OCI-LY3 (cell line): Measurements from ENCODE around the gene EFS.

Experiments
- EZH2phosphoT487 ChIP-seq: fragments of 200-600 bp; shearing (Covaris generic); IDR thresholded peaks from 2 replicates; pipeline ENCODE4 v1.6.1; 2018; ENCODE audit warnings: antibody characterized with exemption, mixed run types, low read depth
- TF ChIP-seq, protein P1 (sequence below): fragments of 200-600, 300-600 bp; sonication (generic); IDR thresholded peaks from 2 replicates; pipeline ENCODE4 v1.5.1; 2014; ENCODE audit warnings: antibody characterized with exemption, low read length, low read depth

DNA sequence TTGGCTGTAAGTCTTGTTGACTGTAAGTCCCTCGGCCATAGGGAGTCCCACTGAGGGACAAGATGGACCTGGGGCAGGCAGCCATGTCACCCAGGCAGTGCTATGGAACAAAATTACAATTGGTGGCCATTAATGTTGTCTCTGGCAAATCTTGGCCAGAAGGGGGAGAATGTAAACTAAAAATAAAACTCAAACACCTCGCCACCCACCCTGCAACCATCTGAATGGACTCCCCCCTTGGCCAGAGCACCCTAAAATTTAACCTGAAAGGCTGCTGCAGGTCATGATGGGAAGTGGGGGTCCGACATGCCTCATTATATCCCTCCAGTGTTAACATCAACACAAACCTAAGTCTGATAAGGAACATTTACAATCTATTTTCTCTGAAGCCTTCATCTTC is 20.5 kb downstream of the EFS start:
- TF ChIP-seq, protein P1, sequence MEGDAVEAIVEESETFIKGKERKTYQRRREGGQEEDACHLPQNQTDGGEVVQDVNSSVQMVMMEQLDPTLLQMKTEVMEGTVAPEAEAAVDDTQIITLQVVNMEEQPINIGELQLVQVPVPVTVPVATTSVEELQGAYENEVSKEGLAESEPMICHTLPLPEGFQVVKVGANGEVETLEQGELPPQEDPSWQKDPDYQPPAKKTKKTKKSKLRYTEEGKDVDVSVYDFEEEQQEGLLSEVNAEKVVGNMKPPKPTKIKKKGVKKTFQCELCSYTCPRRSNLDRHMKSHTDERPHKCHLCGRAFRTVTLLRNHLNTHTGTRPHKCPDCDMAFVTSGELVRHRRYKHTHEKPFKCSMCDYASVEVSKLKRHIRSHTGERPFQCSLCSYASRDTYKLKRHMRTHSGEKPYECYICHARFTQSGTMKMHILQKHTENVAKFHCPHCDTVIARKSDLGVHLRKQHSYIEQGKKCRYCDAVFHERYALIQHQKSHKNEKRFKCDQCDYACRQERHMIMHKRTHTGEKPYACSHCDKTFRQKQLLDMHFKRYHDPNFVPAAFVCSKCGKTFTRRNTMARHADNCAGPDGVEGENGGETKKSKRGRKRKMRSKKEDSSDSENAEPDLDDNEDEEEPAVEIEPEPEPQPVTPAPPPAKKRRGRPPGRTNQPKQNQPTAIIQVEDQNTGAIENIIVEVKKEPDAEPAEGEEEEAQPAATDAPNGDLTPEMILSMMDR: no peak
- TF ChIP-seq EZH2phosphoT487: no peak
